HG03575 (cell line): ENCODE results near the gene FAM25A.
"Not testable (repeated sequence)": the region's sequence is repeated elsewhere in the genome, so short reads cannot be mapped to it uniquely, and the experiment has no call there.

Experiments used
- ATAC-seq: cut with Tn5 transposase; IDR thresholded peaks from one replicate; pipeline ENCODE4 v1.9.1; 2021; ENCODE audit not compliant: unreplicated experiment, insufficient number of reproducible peaks, low FRiP score; ENCODE audit errors: extremely low read depth

FAM25A gene

GRCh38 chr10:87007674-87008073 lies 12.4 kb upstream of the FAM25A start:
- not testable (repeated sequence) for ATAC-seq

GRCh38 chr10:87008303-87008702 lies 11.8 kb upstream of the FAM25A start:
- not testable (repeated sequence) for ATAC-seq

- ATAC-seq: not testable (repeated sequence)
Measured at GRCh38 chr10:87009134-87009696, 10.9 kb upstream of the FAM25A start.

GRCh38 chr10:87013528-87013927 lies 6.6 kb upstream of the FAM25A start:
- not testable (repeated sequence) for ATAC-seq

- not testable (repeated sequence) for ATAC-seq
Measured at GRCh38 chr10:87014986-87015716, 4.9 kb upstream of the FAM25A start.

GRCh38 chr10:87018127-87018526 lies 2.0 kb upstream of the FAM25A start:
- ATAC-seq: not testable (repeated sequence)

- not testable (repeated sequence) for ATAC-seq
Measured at GRCh38 chr10:87019066-87019465, 1.0 kb upstream of the FAM25A start.

GRCh38 chr10:87019504-87019903 lies 590 bp upstream of the FAM25A start:
- ATAC-seq: not testable (repeated sequence)

- ATAC-seq: not testable (repeated sequence)
Measured at GRCh38 chr10:87025285-87025958, 5.3 kb downstream of the FAM25A start.

- ATAC-seq: not testable (repeated sequence)
Measured at GRCh38 chr10:87026747-87027508, 6.8 kb downstream of the FAM25A start.

- not testable (repeated sequence) for ATAC-seq
Measured at GRCh38 chr10:87030419-87030818, 10.3 kb downstream of the FAM25A start.

GRCh38 chr10:87030912-87031635 lies 11.0 kb downstream of the FAM25A start:
- ATAC-seq: no peak

- ATAC-seq: no peak
Measured at GRCh38 chr10:87036623-87037022, 16.5 kb downstream of the FAM25A start.

- no peak for ATAC-seq
Measured at GRCh38 chr10:87038286-87038717, 18.2 kb downstream of the FAM25A start.

GRCh38 chr10:87038786-87039185 lies 18.7 kb downstream of the FAM25A start:
- no peak for ATAC-seq

- ATAC-seq: not testable (repeated sequence)
Measured at GRCh38 chr10:87043579-87043978, 23.5 kb downstream of the FAM25A start.

- ATAC-seq: no peak
Measured at GRCh38 chr10:87045434-87045938, 25.4 kb downstream of the FAM25A start.

GRCh38 chr10:87053111-87053510 lies 33.0 kb downstream of the FAM25A start:
- no peak for ATAC-seq
